HG02884 (cell line): ENCODE data around the gene HRNR.

ENCODE experiments used
- ATAC-seq: cut with Tn5 transposase; IDR thresholded peaks from one replicate; pipeline ENCODE4 v1.9.1; 2021; ENCODE audit warnings: mild to moderate bottlenecking, moderate library complexity; ENCODE audit not compliant: unreplicated experiment

Gene HRNR

GRCh38 chr1:152189657-152190442, 34.1 kb downstream of the HRNR start:
- ATAC-seq: no peak

DNA sequence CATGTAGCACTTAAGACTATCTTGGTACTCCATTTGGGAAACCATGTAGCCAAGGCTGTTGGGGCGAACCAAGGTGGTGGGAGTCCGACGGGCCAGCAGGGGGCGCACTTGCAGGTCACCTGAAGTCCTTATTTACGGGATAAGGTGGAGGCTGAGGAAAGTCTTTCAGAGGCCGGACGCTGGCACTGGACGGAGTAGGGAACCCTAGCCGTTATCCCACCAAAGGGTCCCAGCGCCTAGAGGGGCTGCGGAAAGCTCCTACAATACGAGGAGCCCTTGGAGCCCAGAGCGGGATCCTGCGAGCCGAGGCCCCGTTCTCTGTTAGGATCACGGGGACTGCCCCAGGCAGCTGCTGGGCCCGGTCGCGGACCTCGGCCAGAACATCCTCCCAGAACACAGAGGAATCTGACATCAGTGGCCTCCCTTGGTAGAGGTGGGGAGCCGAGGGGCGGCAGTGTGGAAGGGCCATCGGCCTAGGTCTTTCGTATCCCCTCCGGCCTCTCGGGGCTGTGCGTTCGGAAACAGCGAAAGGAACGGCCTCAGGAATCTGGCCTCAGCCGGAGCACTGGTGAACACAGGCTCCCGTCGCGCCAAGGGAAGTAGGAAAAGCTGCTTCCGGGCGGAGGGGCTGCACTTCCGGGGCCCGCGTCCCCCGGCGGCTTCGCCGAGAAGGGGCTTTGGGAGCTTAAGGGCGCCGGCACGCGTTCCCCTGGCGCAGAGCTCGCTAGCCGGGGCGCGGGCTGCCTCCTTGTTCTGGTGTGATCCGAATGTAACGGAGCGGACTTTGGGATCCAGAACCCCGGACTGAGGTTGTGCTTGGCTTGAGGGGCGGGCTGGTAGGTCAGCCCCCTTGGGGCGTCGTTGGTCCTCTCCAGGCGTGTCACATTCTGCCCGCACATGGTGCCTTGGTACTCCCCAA, 35.1 kb downstream of the HRNR start:
- peak; percentile 65 for ATAC-seq

- ATAC-seq: no peak
These were observed 37.3 kb downstream of the HRNR start for GRCh38 chr1:152186556-152187285.

- no peak for ATAC-seq
These were observed 38.2 kb downstream of the HRNR start for GRCh38 chr1:152185544-152186391.

DNA sequence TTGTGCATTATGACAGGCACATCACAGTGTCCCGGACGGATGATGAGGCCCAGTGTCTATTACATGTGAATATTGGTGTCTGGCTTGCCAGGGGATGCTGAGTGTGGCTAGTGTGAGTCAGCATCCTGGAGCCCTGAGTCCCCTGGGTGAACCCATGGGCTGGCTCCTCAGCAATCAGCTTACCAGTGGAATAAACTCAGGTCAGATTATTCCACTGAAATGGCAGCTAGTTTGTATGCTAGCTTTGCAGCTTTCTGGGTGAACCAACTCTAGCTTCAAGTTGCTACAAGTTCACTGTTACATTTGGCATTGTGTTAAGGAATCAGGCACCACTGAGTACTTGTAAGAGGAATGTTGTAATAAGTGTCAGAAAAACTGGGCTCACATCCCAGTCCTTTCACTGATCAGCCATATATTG, 41.0 kb downstream of the HRNR start:
- ATAC-seq: no peak

DNA sequence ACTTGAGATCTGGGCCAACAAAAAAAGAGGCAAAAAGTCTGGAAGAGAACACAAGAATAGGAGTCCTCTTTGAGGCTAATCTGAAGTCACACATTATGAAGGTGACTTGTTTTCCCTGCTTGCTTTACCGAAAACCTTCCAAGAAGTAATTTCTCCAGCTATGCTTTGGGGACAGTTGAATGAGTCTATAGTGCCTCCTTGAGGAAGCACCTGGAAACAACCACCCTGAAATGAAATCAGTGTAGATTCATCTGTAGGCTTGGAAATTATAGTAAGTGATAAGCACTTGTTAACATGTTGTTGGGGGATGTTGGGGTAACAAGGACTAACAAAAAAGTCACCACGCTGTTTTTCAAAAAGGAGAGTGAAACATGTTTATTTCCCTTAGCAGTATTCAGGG, 41.6 kb downstream of the HRNR start:
- ATAC-seq: no peak

GRCh38 chr1:152179566-152179965, 44.4 kb downstream of the HRNR start:
- no peak for ATAC-seq

DNA sequence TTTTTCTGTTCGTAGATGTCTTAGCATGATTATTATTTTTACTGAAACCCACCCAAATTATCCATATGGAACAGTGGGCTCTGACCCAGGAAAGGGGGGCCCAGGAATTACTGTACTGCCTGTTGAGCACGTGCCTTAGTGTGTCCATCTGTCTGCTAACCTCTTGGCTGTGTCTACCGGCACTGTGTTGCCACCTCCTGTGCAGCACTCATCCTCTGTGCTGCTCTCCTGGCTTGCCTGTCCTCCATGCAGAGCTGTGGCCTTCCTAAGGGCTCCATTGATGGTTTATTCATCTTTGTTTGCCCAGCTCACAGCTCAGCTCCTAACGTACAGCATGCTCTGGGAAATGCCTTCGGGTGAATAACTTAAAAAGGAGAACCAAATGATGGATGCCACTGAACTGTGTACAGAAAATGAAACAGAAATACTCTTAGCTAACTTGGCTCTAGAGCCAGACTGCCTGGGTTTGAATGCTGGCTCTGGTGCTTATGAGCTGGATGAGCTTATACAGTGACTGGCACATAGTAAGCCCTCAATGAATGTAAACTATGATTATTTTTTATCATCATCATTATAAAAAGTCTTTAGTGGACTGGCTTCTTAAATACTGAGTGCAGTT, 53.6 kb downstream of the HRNR start:
- ATAC-seq: no peak

- no peak for ATAC-seq
These were observed 54.5 kb downstream of the HRNR start for GRCh38 chr1:152169366-152170025.

DNA sequence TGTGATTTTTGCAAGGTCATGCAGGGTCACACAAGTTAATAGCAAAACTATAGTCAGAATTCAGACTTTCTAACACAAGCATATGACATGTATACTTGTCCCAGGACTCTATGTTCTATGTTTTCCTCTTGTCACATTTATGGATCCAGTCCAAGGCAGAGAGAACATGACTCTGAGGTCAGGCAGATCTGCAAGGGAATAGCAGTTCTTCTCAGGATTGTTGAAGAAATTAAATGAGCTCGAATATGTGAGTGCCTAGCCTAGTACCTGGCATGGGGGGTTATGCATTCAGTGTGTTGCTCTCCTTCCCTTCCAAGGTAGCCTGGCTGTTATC, 55.5 kb downstream of the HRNR start:
- no peak for ATAC-seq

DNA sequence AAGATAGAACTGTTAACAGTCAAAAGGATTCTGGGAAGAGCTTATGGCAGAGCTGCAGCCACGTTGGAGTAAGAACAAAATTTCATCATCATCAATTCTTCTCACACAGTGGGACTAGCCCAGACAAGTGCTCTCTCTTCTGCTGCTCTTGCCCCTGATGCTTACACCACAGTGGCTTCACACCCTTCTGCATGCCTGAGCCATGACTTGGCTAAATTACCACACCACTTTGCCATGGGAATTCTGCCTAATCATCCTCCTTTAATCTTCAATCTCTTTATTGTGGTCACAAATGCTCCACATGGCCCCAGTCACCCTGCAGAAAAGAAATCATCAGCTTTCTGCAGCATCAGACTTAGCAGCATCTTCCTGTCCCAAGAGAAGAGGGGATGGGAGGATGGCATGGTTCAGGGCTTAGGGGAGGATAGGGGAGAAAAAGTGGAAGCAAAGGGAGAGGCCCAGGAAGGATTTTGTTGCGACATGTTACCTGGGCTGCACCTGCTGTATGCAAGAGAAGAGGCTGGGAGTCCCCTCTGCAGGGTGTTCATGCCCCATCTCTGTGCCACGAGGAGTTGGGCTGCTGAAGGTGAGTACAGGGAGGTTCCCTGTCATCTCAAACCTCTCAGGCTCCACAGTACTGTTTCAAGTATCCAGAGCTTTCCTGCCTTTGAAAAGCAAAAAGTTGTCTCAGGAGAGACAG, 56.0 kb downstream of the HRNR start:
- ATAC-seq: no peak

- no peak for ATAC-seq
These were observed 57.0 kb downstream of the HRNR start for GRCh38 chr1:152166966-152167365.

- no peak for ATAC-seq
These were observed 58.5 kb downstream of the HRNR start for GRCh38 chr1:152165286-152166077.

DNA sequence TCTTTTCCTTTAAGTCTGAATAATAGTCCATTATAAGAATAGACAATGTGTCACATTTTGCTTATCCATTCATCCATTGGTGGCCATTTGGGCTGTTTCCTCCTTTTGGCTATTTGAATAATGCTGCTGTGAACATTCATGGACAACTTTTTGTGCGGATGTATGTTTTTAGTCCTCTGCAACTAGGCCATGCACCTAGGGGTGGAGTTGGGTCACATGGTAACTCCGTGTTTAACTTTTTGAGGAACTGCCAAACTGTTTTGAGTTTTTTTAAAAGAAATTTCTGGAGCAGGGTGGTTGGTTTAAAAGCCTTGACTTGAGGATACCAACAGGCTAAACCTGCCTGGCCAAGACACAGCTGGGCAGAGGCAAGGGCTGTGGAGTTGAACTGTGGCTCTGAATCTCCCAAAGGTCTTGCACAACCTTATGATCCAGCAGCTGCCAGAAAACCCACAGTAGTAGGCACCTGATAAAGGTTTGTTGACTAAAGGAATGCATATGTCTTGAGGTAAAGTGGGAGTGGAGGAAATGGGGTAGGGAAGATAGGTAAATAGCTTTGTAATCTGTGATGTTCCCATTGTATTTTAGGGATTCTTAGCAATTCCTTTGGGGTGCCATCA, 59.4 kb downstream of the HRNR start:
- no peak for ATAC-seq

DNA sequence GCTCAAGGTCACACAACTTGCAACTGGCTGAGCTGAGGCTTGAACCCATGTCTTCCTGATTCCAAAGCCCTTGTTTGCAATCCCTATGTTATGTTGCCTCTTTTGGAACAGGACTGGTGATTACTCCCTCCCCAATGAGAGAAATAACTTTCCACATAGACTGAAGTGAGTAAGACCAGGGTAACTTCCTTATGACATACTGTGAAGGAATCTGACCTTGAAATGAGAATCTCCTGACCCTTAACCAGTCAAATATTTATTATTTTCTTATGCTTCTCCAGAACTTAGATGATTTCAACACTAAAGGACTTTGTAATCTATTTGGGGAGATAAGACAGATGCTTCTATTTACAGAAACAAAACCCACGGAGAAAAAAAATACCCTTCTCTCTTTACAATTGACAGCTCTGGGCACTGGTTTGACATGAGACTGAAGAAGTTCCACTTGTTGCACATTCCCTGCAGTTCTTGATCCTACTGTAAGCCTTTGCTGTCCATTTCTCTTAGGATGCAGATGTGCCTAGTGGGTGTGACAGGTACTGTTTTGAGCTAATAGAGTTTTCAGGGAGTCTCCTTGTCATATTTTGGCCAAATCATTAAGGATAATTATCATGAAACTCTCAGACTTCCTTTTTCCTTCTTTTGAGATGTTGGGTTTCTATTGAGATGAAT, 61.1 kb downstream of the HRNR start:
- no peak for ATAC-seq
